Stimulated activated CD4-positive, alpha-beta T cell treated with anti-CD3 and anti-CD28 coated beads, Interleukin-1b, Interleukin-23, amount 100 ng/mL, for 4 hours (primary cell): ENCODE data around the gene MBD5.
"Not testable (repeated sequence)": the region's sequence is repeated elsewhere in the genome, so short reads cannot be mapped to it uniquely, and the experiment has no call there.

Experiments
- DNase-seq, 2 donors: peaks; one replicate each; pipeline ENCODE4 v3.0.0-alpha.2; 2020; ENCODE audit warnings: low read depth in 2 of 2

MBD5 gene

DNA sequence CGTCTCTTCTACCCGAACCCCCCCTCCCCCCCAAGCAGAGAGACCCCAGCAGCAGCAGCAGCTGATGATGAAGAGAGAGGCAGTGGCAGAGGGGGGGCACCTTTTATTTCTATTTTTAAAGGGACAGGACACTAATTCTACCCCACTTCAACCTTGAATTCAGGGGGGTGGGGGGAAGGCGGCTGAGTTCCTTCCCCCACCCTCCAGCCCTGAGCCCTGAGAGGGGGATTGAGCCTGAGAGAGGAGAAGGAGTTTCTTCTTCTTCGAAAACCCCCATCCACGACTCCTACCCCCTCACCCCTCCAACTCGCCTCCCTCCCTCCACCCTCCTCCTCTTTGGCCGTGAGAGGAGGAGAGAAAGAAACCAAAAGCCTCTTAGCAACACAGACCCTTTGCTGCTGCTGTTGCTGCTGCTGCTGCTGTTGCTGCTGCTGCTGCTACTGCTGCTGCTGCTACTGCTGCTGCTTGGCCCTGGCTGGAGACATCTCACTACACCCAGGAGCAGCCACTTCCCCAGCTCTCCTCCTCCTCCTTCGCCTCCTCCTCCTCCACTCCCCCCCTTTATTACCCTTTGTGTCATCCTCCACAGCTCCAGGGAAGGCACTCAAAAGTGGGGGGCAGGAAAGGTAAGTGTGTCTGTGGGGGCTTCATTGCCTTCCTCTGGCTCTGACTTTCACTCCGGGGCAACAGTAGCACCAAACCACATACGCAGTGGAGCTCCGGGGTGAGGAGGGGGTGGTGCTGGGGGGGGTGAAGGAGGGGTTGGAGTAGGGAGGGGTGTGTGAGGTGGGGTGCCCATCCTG is at the start of gene MBD5:
Gene MBD5, plus strand, starts transcription at position 33 of the 803 bp plus-strand sequence.
- peak; percentile 28 to 42 for DNase-seq

DNA sequence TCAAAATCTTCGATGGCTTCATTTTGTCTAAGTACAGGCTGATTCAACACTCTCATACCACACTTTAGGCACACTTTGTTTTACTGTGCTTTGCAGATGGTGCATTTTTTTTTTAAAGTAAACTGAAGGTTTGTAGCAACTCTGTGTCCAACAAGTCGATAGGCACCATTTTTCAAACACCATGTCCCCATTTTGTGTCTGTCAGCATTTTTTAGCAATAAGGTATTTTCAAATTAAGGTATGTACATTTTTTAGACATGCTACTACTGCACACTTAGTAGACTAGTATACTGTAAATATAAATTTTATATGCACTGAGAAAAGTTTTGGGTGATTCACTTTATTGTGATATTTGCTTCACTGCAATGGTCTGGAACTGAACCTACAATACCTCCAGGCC is 44.8 kb upstream of the MBD5 start:
- no peak for DNase-seq

DNA sequence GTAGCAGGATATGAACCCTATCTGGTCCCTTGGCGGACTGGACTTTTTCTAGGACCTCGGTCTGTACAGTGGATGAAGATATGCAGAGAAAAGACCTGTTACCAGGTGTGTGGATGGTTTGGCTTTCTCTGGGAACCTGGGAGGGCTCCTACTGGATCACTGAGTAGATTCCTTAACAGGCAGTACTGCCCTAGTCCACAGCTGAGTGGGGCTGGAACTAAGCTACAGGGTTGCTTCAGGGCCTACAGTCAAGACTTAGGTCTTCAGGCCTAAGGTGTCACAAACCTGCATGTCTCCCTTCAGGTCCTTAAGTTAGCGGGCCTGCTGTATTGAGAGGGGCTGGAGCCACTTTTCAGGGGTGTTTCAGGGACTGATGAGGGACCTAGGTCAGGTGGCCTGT is 43.2 kb upstream of the MBD5 start:
- DNase-seq = no peak

DNA sequence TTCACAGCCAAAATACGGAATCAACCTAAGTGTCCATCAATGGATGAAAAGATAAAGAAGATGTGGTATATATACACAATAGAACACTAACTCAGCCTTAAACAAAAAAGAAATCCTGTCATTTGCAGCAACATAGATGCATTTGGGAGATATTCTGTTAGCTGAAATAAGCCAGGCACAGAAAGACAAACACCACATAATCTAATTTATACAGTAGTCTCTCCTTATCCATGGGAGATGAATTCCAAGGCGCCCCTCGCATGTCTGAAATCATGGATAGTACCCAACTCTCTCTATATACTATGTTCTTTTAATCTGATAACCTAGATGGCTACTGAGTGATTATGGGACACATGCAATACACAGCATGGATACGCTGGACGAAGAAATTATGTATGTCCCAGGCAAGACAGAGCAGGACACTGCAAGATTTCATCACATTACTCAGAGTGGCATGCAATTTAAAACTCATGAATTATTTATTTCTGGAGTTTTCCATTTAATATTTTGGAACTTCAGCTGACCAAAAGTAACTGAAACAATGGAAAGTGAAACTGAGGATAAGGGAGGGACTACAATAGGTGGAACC is 39.9 kb upstream of the MBD5 start:
- DNase-seq = no peak

DNA sequence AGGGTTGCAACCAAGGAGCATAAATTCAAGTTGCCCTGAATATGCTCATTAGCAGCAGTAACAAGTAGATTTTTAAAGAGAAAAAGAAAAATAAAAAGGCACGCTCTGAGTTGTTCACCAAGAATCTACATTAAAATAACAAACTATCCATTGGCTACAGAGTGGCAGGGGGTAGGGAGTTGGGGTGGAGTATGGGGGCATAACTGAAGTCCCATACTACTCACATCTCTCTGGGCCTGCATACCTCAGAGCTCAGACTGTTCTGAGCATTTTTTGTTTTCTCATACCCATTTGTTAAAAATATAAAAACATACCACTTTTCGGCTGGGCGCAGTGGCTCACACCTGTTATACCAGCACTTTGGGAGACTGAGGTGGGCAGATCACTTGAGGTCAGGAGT is 31.8 kb upstream of the MBD5 start:
- DNase-seq = no peak

DNA sequence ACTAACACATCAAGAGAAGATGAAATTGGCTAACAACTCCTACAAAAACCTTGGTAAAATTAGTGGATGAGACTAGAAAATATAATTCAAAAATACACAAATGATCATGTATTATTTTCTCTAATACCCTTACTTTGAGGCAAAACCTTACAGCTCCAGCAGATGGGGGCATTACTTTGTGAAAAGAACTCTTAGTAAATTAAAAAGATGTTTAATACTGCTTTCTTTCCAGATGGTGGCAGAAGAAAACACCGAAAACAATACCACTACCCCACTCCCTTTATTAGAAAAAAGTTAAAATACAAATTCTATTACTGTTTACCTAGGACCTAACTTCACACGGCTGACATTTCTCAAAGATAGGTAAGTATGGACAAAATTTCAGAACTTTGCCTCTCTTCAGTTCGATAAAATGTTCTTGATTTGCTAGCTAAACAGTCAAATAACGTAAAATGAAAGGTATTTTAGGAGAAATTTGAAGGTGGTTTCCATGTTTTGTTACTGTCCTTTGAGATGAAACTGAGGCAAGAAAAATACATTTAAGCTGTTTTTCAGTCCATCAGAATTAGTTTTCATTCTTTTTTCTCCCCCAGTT is 31.0 kb upstream of the MBD5 start:
- peak in 1 of 2 donors; percentile 10 for DNase-seq

DNA sequence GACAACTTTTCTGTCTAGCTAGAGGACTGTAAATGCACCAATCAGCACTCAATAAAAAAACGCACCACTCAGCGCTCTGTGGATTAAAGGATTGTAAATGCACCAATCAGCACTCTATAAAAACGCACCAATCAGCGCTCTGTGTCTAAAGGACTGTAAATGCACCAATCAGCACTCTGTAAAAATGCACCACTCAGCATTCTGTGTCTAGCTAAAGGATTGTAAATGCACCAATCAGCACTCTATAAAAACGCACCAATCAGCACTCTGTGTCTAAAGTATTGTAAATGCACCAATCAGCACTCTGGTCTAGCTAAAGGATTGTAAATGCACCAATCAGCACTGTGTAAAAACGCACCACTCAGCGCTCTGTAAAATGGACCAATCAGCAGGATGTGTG is 25.9 kb upstream of the MBD5 start:
- DNase-seq = not testable (repeated sequence)

DNA sequence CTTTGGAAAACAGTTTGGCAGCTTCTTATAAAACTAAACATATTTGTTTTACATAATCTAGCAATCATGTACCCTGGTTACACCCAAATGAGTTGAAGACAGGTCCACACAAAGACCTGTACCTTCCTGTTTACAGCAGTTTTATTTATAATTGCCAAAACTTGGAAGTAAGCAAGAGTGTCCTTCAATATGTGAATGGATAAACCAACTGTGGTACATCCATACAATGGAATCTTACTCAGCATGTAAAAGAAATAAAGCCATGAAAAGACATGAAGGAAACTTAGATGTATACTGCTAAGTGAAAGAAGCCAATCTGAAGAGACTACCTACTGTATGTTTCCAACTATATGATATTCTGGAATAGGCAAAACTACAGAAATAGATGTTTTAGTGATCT is 24.1 kb upstream of the MBD5 start:
- DNase-seq = no peak

DNA sequence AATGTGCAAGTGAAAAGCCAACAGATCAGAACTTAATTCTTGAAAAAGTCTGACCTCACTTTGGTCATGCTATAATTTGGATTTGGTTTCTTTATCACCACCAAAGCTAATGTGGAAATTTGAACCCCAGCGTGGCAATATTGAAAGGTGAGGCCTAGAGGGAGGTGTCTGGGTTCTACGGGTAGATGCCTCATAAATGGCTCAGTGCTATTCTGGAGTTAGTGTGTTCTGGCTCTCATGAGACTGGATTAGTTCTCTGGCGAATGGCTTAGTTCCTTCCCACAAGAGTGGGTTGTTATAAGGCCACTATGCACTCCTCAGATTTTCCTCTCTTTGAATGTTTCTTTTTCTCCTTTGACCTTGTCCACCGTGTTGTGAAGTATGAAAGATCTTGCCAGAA is 22.7 kb upstream of the MBD5 start:
- no peak for DNase-seq

DNA sequence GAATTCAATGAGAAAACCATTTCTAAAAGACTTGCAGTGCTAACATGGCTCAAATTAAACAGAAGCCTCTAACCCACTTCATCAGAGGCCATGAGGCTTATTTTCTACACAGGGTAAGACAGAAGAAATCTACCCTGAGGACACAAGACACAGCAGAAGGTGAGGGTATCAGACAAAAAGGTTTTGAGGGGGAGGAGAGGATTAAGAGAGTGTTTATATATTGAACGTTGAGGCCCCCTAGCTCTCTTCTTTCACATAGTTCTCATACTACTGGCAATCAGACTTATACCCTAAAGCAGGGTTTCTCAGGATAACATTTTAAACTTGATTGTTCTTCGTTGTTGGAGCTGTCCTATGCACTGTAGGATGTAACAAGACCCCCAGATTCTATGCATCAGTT is 21.8 kb upstream of the MBD5 start:
- DNase-seq = no peak

DNA sequence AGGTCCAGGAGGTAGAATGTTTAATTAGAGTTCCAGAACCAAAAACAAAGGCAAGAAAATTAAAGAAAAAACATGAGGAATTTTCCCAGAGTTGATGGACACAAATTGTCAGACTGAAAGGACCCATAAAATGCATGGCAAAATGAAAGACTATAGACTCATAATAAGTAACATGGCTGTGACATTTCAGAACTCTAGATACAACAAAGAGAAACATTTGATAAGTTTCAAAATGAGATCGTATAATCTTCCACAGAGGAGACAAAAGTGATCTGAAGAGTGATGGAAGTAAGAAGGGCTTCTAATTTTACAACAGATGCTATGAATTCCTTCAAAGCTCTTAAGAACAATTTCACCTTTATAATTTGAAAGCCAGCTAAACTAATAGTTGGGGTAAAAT is 20.8 kb upstream of the MBD5 start:
- no peak for DNase-seq

DNA sequence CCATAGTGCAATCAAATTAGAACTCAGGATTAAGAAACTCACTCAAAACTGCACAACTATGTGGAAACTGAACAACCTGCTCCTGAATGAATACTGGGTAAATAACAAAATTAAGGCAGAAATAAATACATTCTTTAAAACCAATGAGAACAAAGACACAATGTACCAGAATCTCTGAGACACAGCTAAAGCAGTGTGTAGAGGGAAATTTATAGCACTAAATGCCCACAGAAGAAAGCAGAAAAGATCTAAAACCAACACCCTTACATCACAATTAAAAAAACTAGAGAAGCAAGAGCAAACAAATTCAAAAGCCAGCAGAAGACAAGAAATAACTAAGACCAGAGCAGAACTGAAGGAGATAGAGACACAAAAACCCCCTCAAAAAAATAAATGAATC is 18.5 kb upstream of the MBD5 start:
- not testable (repeated sequence) for DNase-seq

DNA sequence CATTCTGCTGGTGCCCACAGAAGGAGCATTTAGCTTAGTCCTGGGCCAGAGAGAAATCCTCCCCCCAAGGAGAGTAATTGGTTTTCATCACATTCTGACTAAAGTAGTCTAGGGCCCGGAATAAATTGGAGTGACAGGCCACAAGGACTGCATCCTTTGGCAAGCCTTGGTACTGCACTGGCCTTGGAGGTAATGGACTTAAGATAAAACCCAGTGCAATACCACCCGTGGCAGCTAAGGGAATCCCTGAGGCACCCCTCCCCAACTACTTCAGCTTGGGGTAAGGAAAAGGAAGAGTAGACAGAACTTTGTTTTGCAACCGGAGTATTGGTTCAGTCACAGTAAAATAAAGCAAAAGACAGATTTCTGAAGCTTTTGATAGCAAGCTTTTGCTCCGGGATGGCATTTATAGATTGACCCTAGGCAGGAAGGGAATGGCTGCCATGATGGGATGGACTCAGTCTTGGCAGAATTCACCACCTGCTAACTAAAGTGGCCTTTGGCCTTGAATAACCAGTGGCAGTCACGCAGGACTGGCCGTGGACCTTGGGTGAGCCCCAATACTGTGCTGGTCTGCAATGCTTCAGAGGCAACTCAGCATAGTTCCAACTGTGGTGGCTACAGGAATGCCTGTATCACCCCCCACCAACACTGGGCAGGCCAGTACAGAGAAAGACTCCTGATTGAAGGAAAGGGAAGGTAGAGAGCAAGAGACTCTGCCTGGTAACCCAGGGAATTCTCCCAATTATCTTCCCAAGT is 14.5 kb upstream of the MBD5 start:
- DNase-seq = no peak

DNA sequence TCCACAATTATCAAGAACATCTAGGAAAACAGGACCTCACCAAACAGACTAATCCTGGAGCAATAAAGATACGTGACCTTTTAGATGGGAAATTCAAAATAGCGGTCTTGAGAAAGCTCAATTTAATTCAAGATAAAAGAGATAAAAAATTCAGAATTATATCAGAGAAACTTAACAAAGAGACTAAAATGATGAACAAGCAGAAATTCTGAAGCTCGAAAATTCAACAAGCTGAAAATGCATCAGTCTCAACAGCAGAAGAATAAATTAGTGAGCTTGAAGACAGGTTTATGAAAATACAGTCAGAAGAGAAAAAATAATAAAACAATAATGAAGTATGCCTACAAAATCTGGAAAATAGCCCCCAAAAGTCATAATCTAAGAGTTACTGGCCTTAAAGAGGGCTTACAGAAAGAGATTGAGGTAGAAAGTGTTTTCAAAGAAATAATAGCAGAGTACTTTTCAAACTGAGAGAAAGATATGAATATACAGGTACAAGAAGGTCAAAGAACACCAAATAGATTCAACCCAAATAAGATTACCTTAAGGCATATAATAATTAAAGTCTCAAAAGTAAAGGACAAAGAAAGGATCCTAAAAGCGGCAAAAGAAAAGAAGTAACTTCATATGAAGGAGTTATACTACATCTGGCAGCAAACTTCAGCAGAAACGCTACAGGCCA is 13.5 kb upstream of the MBD5 start:
- no peak for DNase-seq

DNA sequence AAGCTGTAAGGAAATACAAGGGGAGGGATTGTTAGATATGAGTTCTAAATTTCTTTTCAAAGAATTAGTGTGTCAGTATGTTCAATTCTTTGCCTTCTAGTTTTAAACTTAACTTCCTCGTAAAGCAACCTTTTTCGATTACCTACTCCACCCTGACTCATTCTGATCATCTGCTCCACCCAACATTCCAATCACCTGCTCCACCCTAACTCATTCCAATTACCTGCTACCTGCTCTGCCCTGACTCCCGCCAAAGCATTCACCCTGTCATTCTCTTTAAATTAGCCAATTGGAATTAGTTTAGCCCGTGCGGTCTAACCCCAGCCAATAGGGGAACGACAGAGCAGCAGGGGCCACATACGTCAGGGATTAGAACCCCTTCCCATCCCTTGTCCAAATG is 12.5 kb upstream of the MBD5 start:
- not testable (repeated sequence) for DNase-seq

DNA sequence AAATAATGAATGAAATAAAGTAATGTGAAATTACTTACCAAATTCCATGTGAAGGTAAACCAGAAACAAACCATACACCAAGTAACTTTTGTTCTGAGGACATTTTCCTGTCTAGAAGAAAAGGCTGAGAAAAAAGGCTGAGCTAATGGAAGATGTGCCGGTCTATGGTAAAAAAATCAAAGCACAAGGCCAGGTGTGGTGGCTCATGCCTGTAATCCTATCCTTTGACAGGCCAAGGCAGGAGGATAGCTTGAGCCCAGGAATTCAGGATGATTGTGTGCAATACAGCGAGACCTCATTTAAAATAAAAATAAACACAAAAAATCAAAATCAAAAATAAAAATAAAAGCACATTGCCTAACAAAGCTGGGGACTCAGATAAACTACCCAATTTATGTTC is 7.0 kb upstream of the MBD5 start:
- no peak for DNase-seq

DNA sequence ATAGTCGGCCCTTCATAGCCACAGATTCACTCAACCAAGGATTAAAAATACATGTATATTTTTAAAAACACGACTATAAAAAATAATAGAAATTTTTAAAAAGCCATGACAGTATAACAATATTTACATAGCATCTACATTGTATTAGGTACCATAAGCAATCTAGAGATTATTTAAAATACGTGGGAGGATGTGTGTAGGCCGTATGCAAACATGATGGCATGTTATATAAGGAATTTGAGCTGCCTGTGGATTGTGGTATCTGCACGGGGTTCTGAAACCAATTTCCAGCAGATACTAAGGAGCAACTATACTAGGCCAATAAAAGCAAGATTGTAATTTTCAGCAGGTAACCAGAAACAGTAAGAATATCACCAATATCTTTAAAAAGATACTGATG is 6.3 kb upstream of the MBD5 start:
- no peak for DNase-seq

DNA sequence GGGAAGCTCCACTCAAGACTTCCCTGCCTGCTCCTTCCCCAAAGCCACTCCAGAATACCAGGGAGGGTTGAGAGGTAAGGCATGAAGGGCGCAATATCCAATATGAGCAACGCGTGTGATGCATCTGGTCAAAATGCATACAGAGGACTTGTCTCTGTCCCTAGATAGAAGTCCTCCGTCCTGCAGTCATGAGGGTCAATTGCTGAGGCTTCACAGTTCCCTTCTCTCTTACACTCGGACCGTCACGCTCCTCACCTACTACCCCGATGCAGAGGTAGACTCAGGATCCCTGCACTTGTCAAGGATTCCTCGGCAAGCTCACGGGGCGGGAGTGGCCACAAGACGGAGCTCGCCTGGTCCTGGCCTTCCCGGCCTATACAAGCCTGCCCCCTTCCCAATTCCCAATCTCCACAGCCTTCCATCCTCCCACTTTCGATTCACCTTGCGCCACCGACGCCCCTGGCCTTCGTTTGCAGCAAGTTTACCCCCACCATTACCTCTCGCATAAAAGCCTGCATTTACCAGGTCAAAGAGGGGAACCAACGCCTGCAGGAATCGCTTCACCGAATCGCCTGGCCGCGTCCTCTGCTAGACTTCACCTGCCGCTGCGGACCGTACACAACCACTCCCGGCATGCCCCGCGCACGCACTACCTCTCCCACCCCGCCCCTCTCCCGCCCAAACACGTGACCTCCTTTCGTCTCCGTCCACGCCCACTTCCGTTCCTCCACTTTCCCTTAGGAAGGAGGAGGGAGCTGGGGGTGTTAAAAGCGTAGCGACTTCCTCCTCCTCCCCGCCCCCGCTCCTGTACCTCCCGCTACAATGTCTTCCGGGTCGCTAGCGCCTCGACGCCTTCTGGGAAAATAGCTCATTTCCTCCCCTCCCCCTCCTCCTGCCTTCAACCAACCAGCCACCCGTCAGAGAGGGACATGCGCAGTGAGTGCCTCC is 506 bp upstream of the MBD5 start, which contains the start of gene ORC4:
Gene ORC4, minus strand, starts transcription at position 627 of the 948 bp plus-strand sequence. CDS start 44,779 bp downstream, outside the sequence.
- peak; percentile 91 to 97 for DNase-seq

DNA sequence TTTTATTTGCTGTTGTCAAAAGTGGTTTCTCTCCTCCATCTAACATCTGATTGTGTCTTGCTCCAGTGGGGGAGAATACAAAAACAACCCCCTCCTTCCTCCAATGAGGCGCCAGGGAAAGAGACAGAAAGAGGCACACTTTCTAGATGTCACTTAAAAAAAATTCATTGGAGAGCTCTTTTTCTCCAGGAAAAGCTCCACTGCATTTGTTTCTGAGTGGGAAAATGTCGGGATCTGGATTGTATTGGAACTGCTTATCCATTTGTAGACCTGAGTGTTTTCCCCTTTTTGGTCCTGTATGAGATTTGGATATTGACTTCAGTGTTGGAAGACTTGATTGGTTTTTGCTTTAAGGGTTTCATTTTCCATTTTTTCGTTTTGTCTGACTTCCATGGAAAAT is 995 bp downstream of the MBD5 start:
- DNase-seq = no peak

DNA sequence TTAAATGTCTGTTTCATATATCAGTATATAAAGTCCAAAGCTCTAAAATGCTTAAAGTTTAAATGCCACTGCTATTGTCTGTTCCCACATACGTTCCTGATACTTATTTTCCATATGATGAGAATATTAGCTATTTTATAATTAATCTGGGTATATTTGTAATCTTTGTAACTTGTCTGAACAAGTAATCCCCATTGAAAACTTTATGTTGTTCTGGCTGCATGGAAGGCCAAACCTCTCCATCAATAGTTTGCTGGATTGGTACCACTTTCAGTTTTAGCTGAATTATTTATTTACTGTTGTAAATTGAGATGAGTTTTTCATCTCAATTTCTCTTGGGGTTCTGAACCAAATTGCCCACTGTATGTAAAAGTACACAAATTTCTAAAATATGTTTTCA is 1.5 kb downstream of the MBD5 start:
- DNase-seq = no peak

DNA sequence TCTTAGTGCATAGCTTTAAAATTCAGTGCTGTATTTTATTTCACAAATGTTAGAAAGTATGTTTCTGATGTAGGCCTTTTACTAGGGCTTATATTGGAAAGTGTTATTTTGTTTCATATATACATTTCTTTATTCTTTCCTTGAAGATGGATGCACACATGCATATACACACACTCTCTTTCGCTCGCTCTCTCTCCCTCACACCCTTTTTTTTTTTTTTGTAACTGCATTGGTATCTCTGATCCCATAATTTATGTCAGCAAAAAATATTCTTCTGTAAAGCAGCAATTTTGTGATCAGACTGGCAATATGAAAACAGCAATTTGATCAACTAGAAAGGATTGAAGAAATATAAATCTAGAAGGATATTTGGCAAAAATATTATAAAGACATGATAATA is 2.0 kb downstream of the MBD5 start:
- DNase-seq = no peak
